ENCODE measurements around the gene C2CD3. TPM values are rescaled to one million over a fixed set of nuclear protein-coding genes. Genes with fewer than 3 reads are reported as not detected.

C2CD3 gene
- total and polyA plus RNA-seq, 10 of the 15 experiments (the other 5 are each of a cell fraction or from before 2014, with no cell fraction given) = 2.3 to 24.0 (median 16.3) TPM

- peak; percentile 79 for TF ChIP-seq RELB (IDR thresholded peaks at IDR 0.05; ENCODE audit: low read depth)
- 0 out of 2 replicates have a peak, but pooled peaks have one; percentile 62 for TF ChIP-seq E2F4 (IDR thresholded peaks at IDR 0.05; ENCODE audit: low read depth, low read length)
- peak; percentile 61; the same call in 1 of the 2 replicates for TF ChIP-seq TCF12 (IDR thresholded peaks at IDR 0.05; ENCODE audit: low read depth, low read length)
- TF ChIP-seq NR2C1 (IDR thresholded peaks at IDR 0.05) = no peak
- TF ChIP-seq STAT1 (conservative IDR thresholded peaks at IDR 0.05) = no peak; the same call in 1 of the 2 replicates
- no peak for TF ChIP-seq ZBTB11 (CRISPR knock-in tag; IDR thresholded peaks at IDR 0.05)
- peak; percentile 55; the same call in 1 of the 2 replicates for TF ChIP-seq POLR2AphosphoS2 (IDR thresholded peaks at IDR 0.05; ENCODE audit: low read depth, low read length)
- no peak; the same call in 1 of the 2 replicates for TF ChIP-seq MXI1 (IDR thresholded peaks at IDR 0.05; ENCODE audit: low read depth, low read length)
Measured at GRCh38 chr11:73982990-73983740, 187.6 kb downstream of the C2CD3 start (continued).
